ENCODE results near the gene LRMDA. TPM values are rescaled to one million over a fixed set of nuclear protein-coding genes. Genes with fewer than 3 reads are reported as not detected.

Gene LRMDA
- total RNA-seq, 1 donor from 2014 or later, result 17.1 TPM

DNA sequence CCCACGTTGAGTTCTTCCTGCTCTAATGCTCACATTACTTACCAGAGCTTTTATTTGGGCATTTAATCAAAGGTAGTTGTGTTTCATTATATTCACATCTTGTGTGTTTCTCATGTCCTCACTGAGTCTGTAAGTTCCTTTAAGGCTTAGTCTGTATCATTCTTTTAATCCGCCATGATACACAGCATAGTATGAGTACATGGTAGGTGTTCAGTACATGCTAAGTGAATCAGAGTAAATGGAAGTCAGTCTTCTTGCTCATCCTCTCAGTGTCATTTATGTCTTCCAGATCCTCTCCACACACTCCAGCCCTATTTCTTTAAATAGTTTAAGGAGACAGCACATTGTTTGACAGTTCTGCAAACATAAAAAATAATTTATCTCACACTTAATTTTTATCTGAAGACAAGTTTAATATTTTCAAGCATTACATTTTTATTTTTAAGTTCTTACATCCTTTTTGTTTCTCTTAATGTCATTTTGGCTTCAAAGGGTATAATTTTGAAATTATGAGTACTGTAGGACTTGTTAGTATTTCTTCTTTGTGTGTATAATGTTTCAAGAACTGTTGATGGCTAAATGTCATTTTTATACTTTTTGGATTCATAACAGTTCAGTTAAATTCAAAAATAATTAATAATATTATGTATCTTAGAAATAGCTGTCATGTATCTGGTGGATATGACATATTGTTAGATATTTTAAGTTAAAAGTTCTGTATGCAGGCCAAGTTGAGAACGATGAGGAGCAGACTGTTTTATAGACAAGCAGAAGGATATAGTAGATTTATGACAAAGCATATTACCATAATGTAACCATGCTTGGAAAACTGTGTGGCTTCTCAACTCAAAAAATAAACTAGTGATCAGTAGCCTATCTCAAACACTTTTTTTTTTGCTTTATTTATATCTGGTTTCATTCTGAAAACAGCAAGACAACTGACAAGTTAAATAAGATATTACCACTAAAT lies 342.7 kb downstream of the LRMDA start:
- DNase-seq (ENCODE audit: low spot score), result no peak

DNA sequence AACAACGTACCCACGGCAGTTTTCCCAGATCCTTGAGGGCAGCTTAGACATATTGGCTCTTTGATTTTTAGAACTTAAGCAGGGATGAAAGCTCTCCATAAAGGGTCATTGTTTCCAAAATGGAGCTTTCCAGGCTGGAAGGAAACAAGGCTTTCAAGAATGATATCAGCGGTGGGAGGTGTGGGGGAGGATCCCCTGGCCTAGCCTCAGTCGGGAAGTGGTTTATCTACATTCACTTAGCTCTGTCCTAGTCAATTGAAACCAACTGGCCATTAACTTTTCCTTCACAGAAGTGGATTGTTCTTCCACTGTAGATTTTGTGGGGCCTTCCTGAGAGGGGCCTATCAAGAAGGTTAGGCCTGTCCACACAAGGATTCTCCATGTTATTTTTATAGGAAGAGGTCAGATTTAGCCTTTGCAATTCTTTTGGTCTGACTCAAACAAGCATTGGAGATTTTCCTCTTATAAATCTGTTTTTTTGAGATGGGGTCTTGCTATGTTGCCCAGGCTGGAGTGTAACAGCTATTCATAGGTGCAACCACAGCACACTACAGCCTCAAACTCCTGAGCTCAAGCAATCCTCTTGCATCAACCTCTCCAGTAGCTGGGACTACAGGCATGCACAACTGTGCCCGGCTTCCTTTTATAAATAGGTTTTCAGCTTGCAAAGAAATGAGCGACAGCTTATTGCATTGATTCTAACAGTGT lies 343.5 kb downstream of the LRMDA start:
- DNase-seq (ENCODE audit: low spot score), result no peak

DNA sequence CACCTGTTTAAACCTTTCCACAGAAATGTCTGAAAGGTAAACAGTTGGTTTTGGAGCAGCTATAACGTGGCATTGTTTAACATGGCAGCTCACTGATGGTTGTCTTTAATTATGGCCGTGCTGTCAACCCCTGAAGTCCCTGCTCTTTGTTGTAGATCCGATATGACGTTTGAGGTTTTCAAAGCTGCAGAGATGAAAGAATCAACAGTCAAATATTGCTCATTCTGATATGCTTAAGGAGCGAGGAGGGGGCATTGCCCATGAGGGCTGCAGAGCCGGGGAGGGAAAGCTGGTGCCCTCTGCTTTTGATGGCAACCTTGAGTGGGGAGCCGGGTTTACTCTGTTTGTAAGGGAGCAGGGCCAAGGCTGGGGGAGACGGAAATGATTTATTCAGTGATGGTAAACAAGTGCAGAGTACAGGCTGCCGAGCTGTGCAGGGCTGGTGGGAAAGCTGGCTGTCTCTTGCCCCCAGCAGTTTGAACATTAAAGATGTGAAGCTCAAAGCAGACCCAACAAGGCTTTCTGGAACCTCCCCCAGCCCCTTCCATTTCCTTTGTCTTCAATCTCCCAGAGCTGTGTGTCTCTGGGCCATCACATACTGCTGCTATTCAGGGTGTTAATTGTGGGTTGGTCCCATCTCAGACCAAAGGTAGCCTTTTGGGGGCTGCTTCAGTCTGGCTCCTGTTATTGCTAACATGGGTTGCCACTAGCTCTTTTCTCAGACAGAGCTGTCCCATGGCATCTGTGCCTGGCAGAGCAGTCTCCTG lies 345.5 kb downstream of the LRMDA start:
- DNase-seq (ENCODE audit: low spot score), result no peak

DNA sequence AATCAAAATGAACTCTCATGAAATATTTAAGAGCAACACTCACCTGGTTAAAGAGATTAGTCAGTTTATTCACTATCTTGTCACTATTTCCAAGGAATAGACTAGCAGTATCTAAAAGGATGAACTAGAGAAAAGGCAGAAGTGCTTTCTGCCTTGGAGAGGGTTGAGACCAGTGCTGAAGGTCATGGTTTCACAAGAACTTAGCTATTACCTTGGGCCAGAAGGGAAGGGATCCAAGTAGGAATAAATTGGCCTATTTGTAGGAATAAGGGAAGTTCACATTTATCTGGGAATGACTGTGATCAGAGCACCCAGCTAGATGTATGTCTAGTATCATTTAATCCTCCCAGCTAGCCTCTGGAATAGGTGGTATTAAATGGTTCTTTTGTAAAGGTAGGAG lies 347.2 kb downstream of the LRMDA start:
- no peak for DNase-seq (ENCODE audit: low spot score)

DNA sequence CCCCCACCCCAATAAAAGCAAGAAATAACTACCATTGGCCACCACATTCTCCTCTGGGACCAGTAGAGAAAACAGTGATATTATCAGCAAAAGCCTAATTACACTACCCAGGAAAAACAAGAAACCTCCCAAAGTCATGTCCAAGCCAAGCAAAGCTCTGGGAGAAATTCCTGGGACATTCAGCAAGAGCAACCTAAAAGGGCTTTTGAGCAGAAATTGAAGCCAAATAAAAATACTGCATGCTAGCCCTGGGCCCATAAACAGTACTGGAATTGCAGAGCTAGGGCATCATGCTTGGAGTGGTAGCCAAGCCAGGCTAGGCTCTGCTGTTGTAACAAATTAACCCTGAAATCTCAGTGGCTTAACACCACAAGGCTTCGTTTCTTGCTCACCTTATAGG lies 347.9 kb downstream of the LRMDA start:
- no peak for DNase-seq (ENCODE audit: low spot score)

DNA sequence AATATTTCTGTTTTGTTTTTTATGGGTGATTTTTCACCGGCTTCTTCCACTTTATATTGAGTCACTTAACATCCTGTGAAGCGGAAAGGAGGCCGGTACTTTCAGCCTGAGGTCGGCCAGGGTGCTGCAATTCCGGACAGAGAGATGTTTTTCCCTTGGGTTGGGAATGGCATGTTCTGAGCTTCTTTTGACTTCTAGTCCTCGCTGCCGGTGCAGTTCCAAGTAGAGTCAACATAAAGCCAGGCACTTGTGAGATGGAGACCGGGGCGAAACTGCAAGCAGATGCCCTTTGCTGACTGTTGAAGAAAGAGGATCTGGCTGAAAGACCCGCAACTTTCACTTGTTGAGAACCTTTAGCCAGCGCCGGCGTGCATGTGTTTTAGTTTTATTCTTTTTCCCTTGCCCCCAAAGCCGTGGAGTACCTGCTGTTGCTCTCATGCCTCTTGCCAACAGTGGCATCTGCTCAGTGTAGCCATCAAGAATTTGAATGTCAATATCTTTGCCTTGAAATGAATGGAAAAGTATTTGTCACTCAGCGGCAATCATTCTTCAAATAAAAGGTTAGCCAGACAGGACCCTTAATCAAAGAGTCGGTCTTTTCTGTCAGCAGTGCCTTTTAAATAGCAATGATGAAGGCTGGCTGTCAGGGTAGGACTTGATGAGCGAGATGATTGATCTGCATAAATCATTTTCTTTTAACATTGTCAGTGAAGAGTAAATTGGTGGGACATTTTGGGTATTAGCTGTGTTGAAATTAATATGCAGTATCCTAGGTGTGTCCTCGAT lies 351.2 kb downstream of the LRMDA start:
- no peak for DNase-seq (ENCODE audit: low spot score)

DNA sequence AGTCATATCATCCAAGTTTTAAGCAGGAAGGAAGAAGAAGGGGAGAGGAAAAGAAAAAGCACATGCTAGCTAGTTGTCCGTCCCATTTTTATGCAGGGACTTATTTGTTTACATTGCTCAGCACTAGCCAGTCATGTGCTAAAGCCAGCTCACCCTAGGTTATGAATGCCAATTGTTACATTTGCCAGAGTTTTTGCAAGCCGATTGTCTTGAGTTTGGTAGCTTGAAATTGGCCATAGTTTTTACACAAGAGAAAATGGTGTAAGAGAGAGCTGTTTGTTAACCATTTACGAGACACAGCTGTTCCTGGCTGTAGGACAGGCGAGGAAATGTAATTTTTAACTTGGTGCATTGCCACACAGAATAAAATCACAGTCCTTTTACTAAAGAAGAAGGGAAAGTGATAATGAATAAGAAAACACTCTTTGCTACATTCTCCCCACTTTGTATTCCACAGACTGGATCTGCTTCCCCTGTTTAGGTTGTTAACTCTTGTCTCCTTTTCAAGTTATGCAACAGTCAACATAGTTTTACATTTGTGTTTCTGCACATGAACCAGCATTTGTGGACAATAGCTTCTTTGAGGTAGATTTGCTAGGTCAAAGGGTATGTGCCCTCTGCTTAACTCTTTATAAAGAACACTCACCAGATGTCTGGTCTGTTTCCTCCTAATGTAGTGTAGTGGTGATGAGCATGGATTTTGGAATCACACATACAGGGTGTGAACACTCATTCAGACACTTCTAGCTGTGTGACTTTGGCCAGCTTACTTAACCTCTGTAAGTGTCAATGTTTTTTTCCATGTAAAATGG lies 357.2 kb downstream of the LRMDA start:
- DNase-seq (ENCODE audit: low spot score), result peak; percentile 61

DNA sequence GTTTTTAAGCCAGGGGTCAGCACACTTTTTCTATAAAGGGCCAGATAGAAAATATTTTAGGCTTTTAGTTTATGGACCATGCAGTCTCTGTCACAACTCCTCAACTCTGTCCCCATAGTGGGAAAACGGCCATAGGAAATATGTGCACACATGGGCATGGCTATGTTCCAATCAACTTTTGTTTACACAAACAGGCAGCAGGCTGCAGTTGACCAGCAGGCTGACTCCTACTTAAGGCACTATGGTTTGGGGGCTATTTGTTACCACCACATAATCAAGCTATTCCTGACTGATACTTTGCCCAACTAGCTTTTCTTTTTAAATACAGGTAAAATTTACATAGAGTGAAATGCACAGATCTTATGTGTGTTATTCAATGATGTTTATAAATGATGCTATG lies 362.4 kb downstream of the LRMDA start:
- no peak for DNase-seq (ENCODE audit: low spot score)

DNA sequence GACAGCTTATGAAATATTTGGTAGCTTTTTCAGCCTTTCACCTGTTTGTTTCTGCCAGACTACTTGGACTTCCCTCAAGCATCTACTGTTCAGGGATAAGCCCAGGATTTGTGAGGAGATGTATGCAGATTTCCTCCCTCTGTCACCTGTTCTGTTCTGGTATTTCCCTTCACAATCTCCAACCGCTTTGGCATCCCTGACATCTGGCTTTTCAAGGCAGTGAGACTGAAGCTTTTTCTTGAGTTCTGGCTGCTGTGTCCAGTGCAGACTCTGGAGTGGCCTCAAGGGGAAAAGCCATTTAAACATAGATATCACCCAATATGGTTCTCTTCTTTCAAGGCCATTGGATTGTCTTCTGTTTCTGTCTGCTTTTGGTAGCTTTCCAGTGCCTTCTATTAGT lies 369.7 kb downstream of the LRMDA start:
- DNase-seq (ENCODE audit: low spot score), result no peak

DNA sequence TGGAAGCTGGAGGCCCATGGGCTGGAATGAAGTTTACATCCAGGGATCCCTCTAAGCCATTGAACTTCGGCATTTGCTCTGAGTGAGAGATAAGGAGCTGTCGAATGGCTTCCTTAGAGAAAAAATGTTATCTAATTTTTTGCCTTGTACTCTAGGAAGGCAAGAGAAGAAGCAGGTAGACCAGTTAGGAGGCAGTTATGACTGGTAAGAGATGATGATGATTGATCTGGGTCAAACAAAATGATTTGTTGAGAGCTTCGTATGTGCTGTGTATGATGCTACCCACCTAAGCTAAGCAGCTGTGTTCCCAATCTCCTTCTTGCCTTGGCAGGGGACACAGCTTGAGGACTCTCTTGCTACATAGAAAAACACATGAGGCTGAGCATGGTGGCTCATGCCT lies 370.2 kb downstream of the LRMDA start:
- no peak for DNase-seq (ENCODE audit: low spot score)

DNA sequence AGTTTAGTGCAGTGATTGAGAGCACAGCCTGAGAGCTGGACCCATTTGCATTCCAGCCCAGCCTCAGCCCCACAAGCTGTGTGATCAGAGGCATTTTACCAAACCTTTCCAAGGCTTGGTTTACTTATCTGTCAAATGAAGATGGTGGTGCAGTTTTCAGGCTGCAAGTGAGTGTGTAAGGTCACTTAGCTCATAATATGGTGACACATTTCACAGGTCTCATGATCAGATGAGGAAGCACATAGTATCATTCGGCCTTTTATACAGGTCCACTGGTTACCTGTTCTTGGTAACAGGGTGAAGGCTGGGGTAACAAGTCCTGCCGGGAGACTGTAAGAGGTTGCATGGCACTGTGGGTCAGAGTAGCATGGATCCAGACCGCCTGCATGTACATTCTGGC lies 371.7 kb downstream of the LRMDA start:
- DNase-seq (ENCODE audit: low spot score), result no peak

DNA sequence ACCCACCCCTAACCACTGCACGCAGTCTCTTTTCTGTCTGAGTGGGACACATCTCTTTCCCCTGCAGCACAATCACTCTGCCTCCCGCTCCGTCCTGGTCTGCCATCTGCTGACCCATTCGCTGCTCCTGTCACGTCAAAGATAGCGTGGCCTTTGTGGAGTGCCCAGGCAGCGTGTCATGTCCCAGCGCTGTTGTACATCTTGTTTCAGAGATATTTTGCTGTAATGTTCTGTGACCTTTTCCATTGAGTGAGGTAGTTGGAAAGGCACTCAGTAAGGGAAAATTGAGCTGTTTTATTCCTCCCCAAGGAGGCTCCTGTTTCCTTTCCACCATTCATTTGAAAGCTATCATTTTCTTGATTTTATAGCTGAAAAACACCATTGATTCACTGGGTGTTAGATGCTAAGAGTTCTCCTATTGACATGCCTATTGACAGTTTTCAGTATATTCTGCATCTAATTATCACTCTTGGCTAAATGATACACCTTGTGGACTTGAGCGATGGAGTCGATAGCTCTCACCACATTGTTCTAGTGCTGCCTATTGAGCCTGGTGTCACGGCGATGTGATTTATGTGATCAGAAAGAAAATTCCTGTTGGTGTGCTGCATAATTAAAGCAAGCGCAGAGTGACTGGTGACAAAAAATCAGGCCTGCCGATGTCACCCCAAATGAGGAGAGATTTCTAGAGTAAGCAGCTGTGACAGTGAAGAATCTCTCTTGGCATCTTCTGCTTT lies 372.6 kb downstream of the LRMDA start:
- DNase-seq (ENCODE audit: low spot score), result no peak

DNA sequence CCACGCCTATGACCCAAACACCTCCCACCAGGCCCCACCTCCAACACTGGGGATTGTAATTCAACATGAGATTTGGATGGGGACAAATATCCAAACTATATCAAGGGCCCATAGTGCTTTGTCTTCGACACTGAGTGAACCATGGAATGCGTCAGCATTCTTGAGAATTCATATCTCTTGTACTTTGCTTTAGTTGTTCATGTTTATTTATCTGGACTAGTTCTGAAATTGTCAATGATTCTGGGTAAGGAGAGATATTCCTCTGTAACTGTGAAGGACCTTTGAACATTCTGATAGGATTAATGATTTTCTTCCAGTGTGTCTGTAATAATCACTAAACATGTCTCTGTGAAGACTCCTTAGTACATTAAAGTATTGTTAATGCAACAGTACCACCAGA lies 374.8 kb downstream of the LRMDA start:
- DNase-seq (ENCODE audit: low spot score), result no peak

DNA sequence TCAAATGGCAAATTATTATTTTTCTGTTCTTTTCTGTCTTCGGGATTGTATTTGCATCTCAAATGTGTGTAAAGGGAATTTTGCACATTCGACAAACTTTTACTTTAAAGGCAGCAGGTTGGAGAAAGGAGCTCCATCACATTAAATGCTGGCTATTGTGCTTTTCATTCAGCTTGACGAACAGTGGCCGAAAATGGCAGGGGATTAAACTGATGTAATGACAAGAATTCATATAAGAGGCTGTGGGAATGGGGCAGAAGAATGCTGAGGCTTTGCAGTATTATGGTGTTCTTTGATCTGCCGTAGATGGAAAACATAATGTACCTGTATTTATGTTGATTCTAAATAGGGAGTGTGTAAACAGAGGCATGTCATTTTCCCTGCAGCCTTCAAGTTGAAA lies 376.0 kb downstream of the LRMDA start:
- no peak for DNase-seq (ENCODE audit: low spot score)

DNA sequence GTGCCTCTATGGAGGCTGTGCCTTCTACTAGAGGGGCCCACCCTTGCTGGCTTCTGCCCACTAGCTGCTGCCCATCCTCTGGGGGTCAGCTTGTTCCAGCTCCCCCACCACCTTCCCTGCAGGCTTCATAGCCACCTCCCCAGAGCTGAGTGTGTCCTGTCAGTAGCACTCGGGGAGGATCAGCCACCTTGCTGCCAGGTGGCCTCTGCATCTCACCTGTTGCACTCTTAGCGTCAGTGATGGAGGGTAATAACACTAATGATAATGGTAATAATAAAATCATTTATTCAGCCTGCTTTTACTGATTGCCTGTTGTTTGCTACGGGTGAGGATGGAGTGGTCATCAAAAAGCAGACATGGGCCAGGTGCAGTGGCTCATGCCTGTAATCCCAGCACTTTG lies 377.6 kb downstream of the LRMDA start:
- DNase-seq (ENCODE audit: low spot score), result no peak

DNA sequence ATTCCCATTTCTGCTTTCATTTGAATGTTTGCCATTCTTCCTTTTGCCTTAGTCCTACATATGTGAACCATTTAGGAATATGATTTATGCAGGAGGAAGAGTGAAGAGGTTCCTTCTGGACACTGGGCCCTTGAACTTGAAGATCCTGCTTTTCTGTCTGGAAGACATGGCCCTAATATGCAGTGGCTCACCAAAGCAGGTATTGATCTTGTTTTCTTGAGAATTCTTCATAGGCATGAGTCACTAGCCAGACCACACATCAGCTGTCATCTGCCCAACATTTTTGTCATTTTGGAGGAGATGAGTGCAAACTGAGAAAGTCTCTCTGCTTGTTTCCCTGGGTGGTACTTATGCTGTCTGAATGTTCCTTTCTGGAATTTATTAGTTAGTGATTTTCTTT lies 382.6 kb downstream of the LRMDA start:
- no peak for DNase-seq (ENCODE audit: low spot score)

DNA sequence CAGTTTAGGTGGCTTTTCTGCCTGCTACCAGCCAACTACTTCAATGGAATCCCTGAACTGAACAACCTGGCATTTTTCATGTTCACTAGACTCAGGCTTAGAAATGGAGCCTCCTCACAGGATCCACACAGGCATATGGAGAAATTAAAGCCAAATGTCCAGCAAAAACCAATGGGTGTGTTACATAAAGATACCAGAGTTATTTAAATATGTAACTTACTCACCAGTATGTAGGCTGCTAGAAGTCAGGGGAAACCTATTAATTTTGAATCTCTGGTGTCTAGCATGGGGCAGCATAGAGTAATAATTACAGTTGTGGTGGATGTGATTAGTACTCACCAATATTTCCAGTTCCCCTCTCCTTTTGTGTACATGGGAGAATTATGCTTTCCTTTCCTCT lies 383.6 kb downstream of the LRMDA start:
- DNase-seq (ENCODE audit: low spot score), result no peak

DNA sequence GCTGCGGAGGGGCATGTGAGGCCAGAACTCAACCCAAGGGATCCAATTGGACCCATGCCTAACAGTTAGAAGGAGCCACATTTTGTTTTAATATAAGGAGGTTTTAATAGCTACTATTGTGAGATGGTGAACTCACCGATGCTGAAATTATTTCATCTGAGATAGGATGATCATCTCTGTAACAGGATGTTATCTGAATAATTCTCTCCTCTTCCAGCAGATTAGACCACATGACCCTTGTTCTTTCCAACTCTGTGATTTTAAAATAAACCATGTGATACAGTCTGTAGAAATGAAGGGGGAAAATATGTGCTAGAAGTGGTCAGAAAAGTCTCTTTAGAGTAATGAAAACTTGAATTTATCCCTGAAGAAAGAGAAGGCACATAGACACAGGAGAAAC lies 385.8 kb downstream of the LRMDA start:
- no peak for DNase-seq (ENCODE audit: low spot score)

DNA sequence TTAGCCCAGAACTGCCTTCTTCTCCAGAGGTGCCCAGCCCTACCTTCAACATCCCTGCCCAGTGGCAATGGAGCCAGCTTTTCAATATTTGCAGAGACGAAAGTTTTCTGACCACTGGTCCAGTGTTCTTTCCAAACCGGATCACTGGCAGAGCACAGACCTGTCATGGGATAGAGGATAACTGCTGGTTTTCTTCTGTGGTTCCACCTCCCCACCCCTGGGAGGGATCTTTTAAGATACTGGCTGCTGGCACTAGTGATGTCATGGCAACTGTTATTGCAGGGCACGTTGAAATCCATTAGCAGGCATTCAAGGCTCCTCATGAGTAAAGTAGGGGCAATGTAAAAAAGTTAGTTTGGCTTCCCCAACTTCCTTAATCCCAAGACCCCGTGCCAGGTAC lies 387.1 kb downstream of the LRMDA start:
- DNase-seq (ENCODE audit: low spot score), result no peak

DNA sequence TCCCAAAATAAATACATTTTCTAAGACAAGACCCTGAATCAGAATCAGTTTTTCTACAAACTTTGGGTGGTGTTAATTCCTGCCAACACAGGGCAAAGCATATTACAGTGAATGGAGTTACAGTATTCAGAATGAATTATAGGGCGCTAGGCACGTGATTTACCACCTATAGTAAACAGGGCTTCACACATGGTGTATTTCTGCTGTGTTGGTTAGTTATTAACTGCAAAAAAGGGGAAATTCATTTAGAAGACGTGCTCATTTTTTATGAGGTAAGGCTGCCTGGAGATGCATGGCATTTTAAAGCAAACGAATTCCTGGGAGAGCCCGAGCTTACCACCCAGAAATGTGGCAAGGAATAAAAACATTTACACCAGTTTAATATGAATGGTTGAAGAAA lies 393.8 kb downstream of the LRMDA start:
- no peak for DNase-seq (ENCODE audit: low spot score)

Data from mucosa of gallbladder (tissue), 1 donor.